IMR-90 (cell line): ENCODE results near the gene ST3GAL4. TPM values are rescaled to one million over a fixed set of nuclear protein-coding genes. Genes with fewer than 3 reads are reported as not detected.

Source experiments
- ATAC-seq: fragments of 200-7000 bp; cut with Tn5 transposase; 2 replicates; pipeline ENCODE4 v1.9.1; 2020; ENCODE audit warnings: low read depth, mild to moderate bottlenecking, moderate library complexity
- BruUV-seq: library from RNA; stranded (reverse); fragments of 400-500 nt; replicated peaks from 2 replicates; lab custom pipeline; 2021; lab: Mats Ljungman, UMichigan
- CTCF ChIA-PET: fragments of 300-600 bp; formaldehyde crosslinking; extraction: SDS; loops from one replicate; lab custom pipeline; 2021; ENCODE audit warnings: antibody characterized with exemption; lab: Yijun Ruan, JAX
- POLR2A ChIA-PET: fragments of 300-600 bp; sonication (Branson Sonifier 250); formaldehyde crosslinking; loops from one replicate; lab custom pipeline; 2022; ENCODE audit warnings: antibody characterized with exemption; ENCODE audit not compliant: unreplicated experiment; lab: Charles Lee
- DNase-seq: peaks from one replicate; pipeline ENCODE4 v3.0.0; 2013
- H2AFZ ChIP-seq: replicated peaks from 2 replicates; pipeline ENCODE3; 2013; ENCODE audit warnings: low read length, mild to moderate bottlenecking; ENCODE audit not compliant: poor library complexity
- H2AK5ac ChIP-seq: 2 replicates; pipeline ENCODE4 v1.6.1; 2013; ENCODE audit warnings: low read depth, low read length, inconsistent platforms
- H2AK9ac ChIP-seq: replicated peaks from 2 replicates; pipeline ENCODE3; 2013; ENCODE audit warnings: mild to moderate bottlenecking, low read depth, low read length, moderate library complexity; ENCODE audit not compliant: poor library complexity
- H2BK120ac ChIP-seq: 2 replicates; pipeline ENCODE4 v1.6.1; 2013; ENCODE audit warnings: low read depth, low read length, inconsistent platforms
- H2BK15ac ChIP-seq: 3 replicates; pipeline ENCODE4 v1.6.1; 2013; ENCODE audit warnings: low read depth, low read length, inconsistent platforms
- H2BK20ac ChIP-seq: 2 replicates; pipeline ENCODE4 v1.6.1; 2013; ENCODE audit warnings: low read depth, mild to moderate bottlenecking, inconsistent platforms, low read length, moderate library complexity
- H2BK5ac ChIP-seq: 2 replicates; pipeline ENCODE4 v1.6.1; 2013; ENCODE audit warnings: mild to moderate bottlenecking, low read depth, low read length, inconsistent platforms; ENCODE audit not compliant: poor library complexity, severe bottlenecking
- H3K14ac ChIP-seq: replicated peaks from 2 replicates; pipeline ENCODE4 v1.6.1; 2013; ENCODE audit warnings: low read depth, low read length, inconsistent platforms
- H3K18ac ChIP-seq: 2 replicates; pipeline ENCODE4 v1.6.1; 2013; ENCODE audit warnings: low read depth, low read length, control low read depth
- H3K23ac ChIP-seq: 2 replicates; pipeline ENCODE4 v1.6.1; 2013; ENCODE audit warnings: low read depth, low read length, inconsistent platforms
- H3K27ac ChIP-seq: 2 replicates; pipeline ENCODE4 v1.5.1; 2013; ENCODE audit warnings: mild to moderate bottlenecking, control low read depth, low read length; ENCODE audit not compliant: insufficient read depth
- H3K27me3 ChIP-seq: 2 replicates; pipeline ENCODE4 v1.6.1; 2013; ENCODE audit warnings: low read length; ENCODE audit not compliant: control insufficient read depth, insufficient read depth
- H3K36me3 ChIP-seq: 2 replicates; pipeline ENCODE4 v1.6.1; 2013; ENCODE audit warnings: low read length, mixed read lengths; ENCODE audit not compliant: control insufficient read depth, insufficient read depth
- H3K4ac ChIP-seq: 2 replicates; pipeline ENCODE4 v1.6.1; 2013; ENCODE audit warnings: low read depth, low read length, inconsistent platforms
- H3K4me1 ChIP-seq: 2 replicates; pipeline ENCODE4 v1.6.1; 2013; ENCODE audit warnings: low read length, mixed read lengths; ENCODE audit not compliant: control insufficient read depth, insufficient read depth
- H3K4me2 ChIP-seq: 2 replicates; pipeline ENCODE4 v1.6.1; 2013; ENCODE audit warnings: low read depth, mild to moderate bottlenecking, control low read depth, low read length, moderate library complexity
- H3K4me3 ChIP-seq: 2 replicates; pipeline ENCODE4 v1.5.1; 2013; ENCODE audit warnings: low read depth, mild to moderate bottlenecking, control low read depth, low read length, moderate library complexity; ENCODE audit not compliant: insufficient read depth
- H3K56ac ChIP-seq: 2 replicates; pipeline ENCODE4 v1.6.1; 2013; ENCODE audit warnings: low read length, inconsistent platforms; ENCODE audit not compliant: insufficient read depth; ENCODE audit errors: extremely low read depth
- H3K79me1 ChIP-seq, 2 experiments: 2 replicates each; pipeline ENCODE4 v1.6.1; 2013; ENCODE audit warnings: low read length in 2 of 2, inconsistent platforms in 1 of 2, low read depth in 1 of 2
- H3K9ac ChIP-seq: 2 replicates; pipeline ENCODE4 v1.6.1; 2013; ENCODE audit warnings: low read depth, low read length, control low read depth
- H3K9me1 ChIP-seq: 2 replicates; pipeline ENCODE4 v1.6.1; 2013; ENCODE audit warnings: low read length, inconsistent platforms; ENCODE audit not compliant: insufficient read depth
- H3K9me3 ChIP-seq: 2 replicates; pipeline ENCODE4 v1.6.1; 2013; ENCODE audit warnings: low read length; ENCODE audit not compliant: control insufficient read depth, insufficient read depth
- H4K20me1 ChIP-seq: 2 replicates; pipeline ENCODE4 v1.6.1; 2013; ENCODE audit warnings: low read length, inconsistent platforms; ENCODE audit not compliant: insufficient read depth
- H4K5ac ChIP-seq: 2 replicates; pipeline ENCODE4 v1.6.1; 2013; ENCODE audit warnings: mild to moderate bottlenecking, low read depth, low read length, control low read depth
- H4K8ac ChIP-seq, 2 experiments: 2 replicates each; pipeline ENCODE4 v1.6.1; 2013; ENCODE audit warnings: low read depth in 2 of 2, low read length in 2 of 2, control low read depth in 1 of 2, inconsistent platforms in 1 of 2
- H4K91ac ChIP-seq: 2 replicates; pipeline ENCODE4 v1.6.1; 2013; ENCODE audit warnings: low read depth, low read length, inconsistent platforms; ENCODE audit not compliant: insufficient read depth
- CEBPB ChIP-seq: IDR thresholded peaks from 2 replicates; pipeline ENCODE4 v1.6.1; 2012; ENCODE audit warnings: low read depth, low read length, improper control_type of control experiment
- CHD1 ChIP-seq: IDR thresholded peaks from 2 replicates; pipeline ENCODE4 v1.6.1; 2012; ENCODE audit warnings: low read depth, low read length, improper control_type of control experiment
- MAZ ChIP-seq: IDR thresholded peaks from 2 replicates; pipeline ENCODE4 v1.6.1; 2012; ENCODE audit warnings: low read depth, mild to moderate bottlenecking, low read length, improper control_type of control experiment, moderate library complexity, borderline replicate concordance
- MXI1 ChIP-seq: IDR thresholded peaks from 2 replicates; pipeline ENCODE4 v1.6.1; 2012; ENCODE audit warnings: low read depth, mild to moderate bottlenecking, low read length, moderate library complexity, borderline replicate concordance
- RAD21 ChIP-seq: IDR thresholded peaks from 2 replicates; pipeline ENCODE4 v1.6.1; 2012; ENCODE audit warnings: low read length, improper control_type of control experiment
- RCOR1 ChIP-seq: IDR thresholded peaks from 2 replicates; pipeline ENCODE4 v1.6.1; 2012; ENCODE audit warnings: mild to moderate bottlenecking, low read length, improper control_type of control experiment; ENCODE audit not compliant: insufficient replicate concordance
- RFX5 ChIP-seq: IDR thresholded peaks from 2 replicates; pipeline ENCODE4 v1.8.0; 2012; ENCODE audit warnings: low read depth, mild to moderate bottlenecking, low read length, moderate library complexity
- SMC3 ChIP-seq: fragments of 150-350 bp; IDR thresholded peaks from 2 replicates; pipeline ENCODE4 v1.6.1; 2016; ENCODE audit warnings: low read depth, mild to moderate bottlenecking, antibody characterized with exemption, low read length, moderate library complexity
- WGBS, 2 experiments: methylation state at CpG; one replicate each; pipeline versions ENCODE4 v1.1.5 to v1.1.7; 2013; ENCODE audit warnings: missing lambda C conversion rate in 2 of 2; ENCODE audit not compliant: insufficient read length in 1 of 2; ENCODE audit errors: extremely low coverage in 2 of 2; 5-methylcytosine and 5-hydroxymethylcytosine counted together
- dilution Hi-C: fragments of 300-500 bp; cut with HindIII; formaldehyde crosslinking; loops from one replicate; pipeline ENCODE4 v1.14.3; 2018; ENCODE audit warnings: low sequenced_read_pairs; ENCODE audit not compliant: unreplicated experiment
- in situ Hi-C: fragments of 300-500 bp; cut with MboI; formaldehyde crosslinking; loops from 3 replicates; pipeline ENCODE4 v1.14.3; 2019; ENCODE audit warnings: low sequenced_read_pairs, inconsistent platforms, mixed read lengths
- intact Hi-C: fragments of 100-400 bp; cut with micrococcal nuclease; formaldehyde crosslinking; loops from 2 replicates; pipeline ENCODE4 v1.10.0; 2022
- polyA plus RNA-seq, 3 experiments: library from polyadenylated mRNA; depleted of rRNA; stranded (reverse); fragments of >200 nt; gene quantifications; 2 replicates each; pipeline ENCODE4 v1.2.3, GENCODE V29; 2012; ENCODE audit warnings: low replicate concordance in 1 of 3
- total RNA-seq: library from RNA; depleted of rRNA; stranded (reverse); fragments of >200 nt; gene quantifications from 2 replicates; pipeline ENCODE4 v1.2.3, GENCODE V29; 2012
- TF ChIP-seq, protein P1 (sequence below): fragments of 150-350 bp; IDR thresholded peaks from 2 replicates; pipeline ENCODE4 v1.6.1; 2016; ENCODE audit warnings: low read depth, mild to moderate bottlenecking, low read length, moderate library complexity, borderline replicate concordance

Gene ST3GAL4
- total and polyA plus RNA-seq, 2 of the 4 experiments (the other 2 are of a cell fraction) = 17.0 to 19.7 TPM

DNA sequence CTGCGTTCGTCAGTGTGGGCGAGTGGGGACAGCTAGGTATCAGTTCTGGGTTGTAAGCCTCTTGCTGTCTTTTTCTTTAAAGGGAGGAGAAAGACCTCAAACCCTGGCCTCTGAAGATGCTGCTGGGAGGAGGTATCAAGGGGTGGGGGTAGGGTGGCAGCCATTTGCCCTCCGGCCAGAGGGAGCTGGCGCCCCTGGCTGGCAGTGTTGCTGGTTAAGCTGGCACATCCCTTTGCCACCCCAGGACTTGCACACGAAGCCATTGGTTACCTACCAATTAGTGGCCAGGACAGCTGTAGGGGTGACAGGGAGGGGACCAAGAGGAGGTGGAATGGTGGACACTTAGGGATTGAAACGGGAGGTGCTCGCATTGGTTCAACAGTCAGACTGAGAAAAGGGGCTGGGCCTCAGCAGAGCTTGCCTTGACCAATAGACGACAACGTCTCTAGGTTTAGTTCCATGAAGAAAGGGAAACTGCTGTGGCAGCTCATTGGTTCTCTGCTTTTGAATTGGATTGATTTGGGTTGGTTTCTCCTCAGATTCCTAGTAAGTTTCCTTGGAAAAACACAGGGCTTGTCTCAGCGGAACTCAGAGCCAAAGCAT lies 77.9 kb downstream of the ST3GAL4 start:
- intact Hi-C loops = no loop called here
- no peak for DNase-seq

More for the DNA sequence above, 77.9 kb downstream of the ST3GAL4 start:
- ChIA-PET POLR2A (interaction anchor here (1.0 kb wide), 1 partner anchor 114 kb away, joined by 3 read pairs; no protein-coding TSS in a partner anchor), CTCF (no interaction called here)
- dilution Hi-C loops (no loop called here), in situ Hi-C loops (loop anchor here (25.0 kb wide), 2 partner anchors 554 to 1604 kb away; no protein-coding TSS in a partner anchor)
- no peaks in the 10 kb centered on the region for H3K27me3 ChIP-seq
- no peak overlapping the region for H3K14ac ChIP-seq
- no peak overlapping the region for H4K91ac ChIP-seq
- peaks cover 12% of the 10 kb centered on the region for H3K4me1 ChIP-seq
- H4K8ac ChIP-seq = no peak overlapping the region
- TF ChIP-seq CHD1 (no peak), RAD21 (no peak), MAZ (no peak), RFX5 (no peak), CEBPB (no peak), MXI1 (no peak), SMC3 (no peak), RCOR1 (no peak)
- TF ChIP-seq, protein P1, sequence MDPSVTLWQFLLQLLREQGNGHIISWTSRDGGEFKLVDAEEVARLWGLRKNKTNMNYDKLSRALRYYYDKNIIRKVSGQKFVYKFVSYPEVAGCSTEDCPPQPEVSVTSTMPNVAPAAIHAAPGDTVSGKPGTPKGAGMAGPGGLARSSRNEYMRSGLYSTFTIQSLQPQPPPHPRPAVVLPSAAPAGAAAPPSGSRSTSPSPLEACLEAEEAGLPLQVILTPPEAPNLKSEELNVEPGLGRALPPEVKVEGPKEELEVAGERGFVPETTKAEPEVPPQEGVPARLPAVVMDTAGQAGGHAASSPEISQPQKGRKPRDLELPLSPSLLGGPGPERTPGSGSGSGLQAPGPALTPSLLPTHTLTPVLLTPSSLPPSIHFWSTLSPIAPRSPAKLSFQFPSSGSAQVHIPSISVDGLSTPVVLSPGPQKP = no peak
- H3K23ac ChIP-seq = no peak overlapping the region; the same call in 1 of the 2 replicates
- H2BK15ac ChIP-seq = no peak overlapping the region
- H4K20me1 ChIP-seq = no peaks in the 10 kb centered on the region
- BruUV-seq = no TSS peak
- H2BK20ac ChIP-seq = no peak overlapping the region
- H3K27ac ChIP-seq = no peak overlapping the region
- no peak overlapping the region for H2AK5ac ChIP-seq
- no peaks in the 10 kb centered on the region for H3K36me3 ChIP-seq
- H3K4me3 ChIP-seq = no peak overlapping the region
- peaks cover 23% of the 10 kb centered on the region for H3K9me1 ChIP-seq
- no peaks in the 10 kb centered on the region for H3K79me1 ChIP-seq
- no peak overlapping the region for H3K9ac ChIP-seq
- 0 out of 2 replicates have a peak overlapping the region, but pooled peaks have one; percentile 25 for H3K4ac ChIP-seq
- H4K5ac ChIP-seq = no peak overlapping the region
- H2AFZ ChIP-seq = no peak overlapping the region
- no peak overlapping the region for H2BK120ac ChIP-seq
- no peak overlapping the region for H3K56ac ChIP-seq
- no peak overlapping the region for H2BK5ac ChIP-seq
- peak overlapping the region; percentile 11 for H2AK9ac ChIP-seq
- 92% methylated on average over 3 of the region's 11 CpGs; no CpG with 5 or more reads in 1 of the 2 experiments for WGBS, 2 experiments
- no peak overlapping the region for H3K4me2 ChIP-seq
- no peak overlapping the region for H3K18ac ChIP-seq
- ATAC-seq = no peak
- no peaks in the 10 kb centered on the region for H3K9me3 ChIP-seq
